SK-N-SH (cell line): Measurements from ENCODE around the gene ORC4. TPM values are rescaled to one million over a fixed set of nuclear protein-coding genes. Genes with fewer than 3 reads are reported as not detected.

Experiments
- CTCF ChIA-PET: fragments of 300-600, 350-600 bp; formaldehyde crosslinking; extraction: SDS; loops from one replicate; lab custom pipeline; 2021; lab: Yijun Ruan, JAX
- POLR2A ChIA-PET: fragments of 350-600 bp; sonication (Branson Sonifier 250); formaldehyde crosslinking; extraction: SDS; loops from one replicate; lab custom pipeline; 2020; ENCODE audit warnings: antibody characterized with exemption, inconsistent platforms; lab: Yijun Ruan, JAX
- DNase-seq: peaks from one replicate; pipeline ENCODE4 v3.0.0; 2012
- H2AFZ ChIP-seq: fragments of 200-600 bp; sonication (generic); 2 replicates; pipeline ENCODE4 v1.8.1; 2016; ENCODE audit warnings: antibody characterized with exemption, mild to moderate bottlenecking, low read depth
- H3F3A ChIP-seq: fragments of 200-600 bp; sonication (generic); replicated peaks from 2 replicates; pipeline ENCODE3; 2016; ENCODE audit warnings: antibody characterized with exemption, mild to moderate bottlenecking; ENCODE audit not compliant: insufficient read depth
- H3K27ac ChIP-seq, 2 experiments: fragments of 200-500 bp in 1 of 2; fragments of 200-600 bp in 1 of 2; sonication (Bioruptor generic) in 1 of 2; sonication (generic), shearing (Covaris generic) in 1 of 2; 2 replicates each; pipeline versions ENCODE4 v1.5.1 to v1.6.1; 2014 to 2016; ENCODE audit warnings: low read depth in 2 of 2, inconsistent platforms in 1 of 2, low read length in 1 of 2, mild to moderate bottlenecking in 1 of 2, mixed read lengths in 1 of 2
- H3K27me3 ChIP-seq: fragments of 200-600 bp; sonication (generic), shearing (Covaris generic); 2 replicates; pipeline ENCODE4 v1.6.1; 2016; ENCODE audit warnings: mixed run types; ENCODE audit not compliant: insufficient read depth
- H3K36me3 ChIP-seq, 2 experiments: fragments of 200-500 bp in 1 of 2; fragments of 200-600 bp in 1 of 2; sonication (Bioruptor generic) in 1 of 2; sonication (generic) in 1 of 2; replicated peaks in 1 of 2; 2 replicates each; pipeline versions ENCODE3 to v1.5.1; 2014 to 2016; ENCODE audit warnings: low read length in 1 of 2, mild to moderate bottlenecking in 1 of 2; ENCODE audit not compliant: insufficient read depth in 2 of 2, control insufficient read depth in 1 of 2
- H3K4me1 ChIP-seq, 2 experiments: fragments of 200-500 bp in 1 of 2; fragments of 200-600 bp in 1 of 2; sonication (Bioruptor generic) in 1 of 2; sonication (generic), shearing (Covaris generic) in 1 of 2; 2 replicates each; pipeline versions ENCODE4 v1.5.1 to v1.6.1; 2014 to 2016; ENCODE audit warnings: low read depth in 1 of 2, low read length in 1 of 2, mixed run types in 1 of 2; ENCODE audit not compliant: insufficient read depth in 2 of 2, control insufficient read depth in 1 of 2
- H3K4me2 ChIP-seq: fragments of 200-600 bp; sonication (generic), shearing (Covaris generic); 2 replicates; pipeline ENCODE4 v1.6.1; 2017; ENCODE audit warnings: mixed run types
- H3K4me3 ChIP-seq, 2 experiments: fragments of 200-500 bp in 1 of 2; fragments of 200-600 bp in 1 of 2; sonication (Bioruptor generic) in 1 of 2; sonication (generic), shearing (Covaris generic) in 1 of 2; 2 replicates each; pipeline versions ENCODE4 v1.5.1 to v1.8.1; 2014 to 2016; ENCODE audit warnings: low read depth in 2 of 2, inconsistent platforms in 1 of 2, low read length in 1 of 2, mild to moderate bottlenecking in 1 of 2, mixed read lengths in 1 of 2, moderate library complexity in 1 of 2
- H3K79me2 ChIP-seq: fragments of 200-600 bp; sonication (generic); 2 replicates; pipeline ENCODE4 v1.8.1; 2017; ENCODE audit warnings: mild to moderate bottlenecking; ENCODE audit not compliant: insufficient read depth
- H3K9ac ChIP-seq: fragments of 200-600 bp; sonication (generic); 2 replicates; pipeline ENCODE4 v1.6.1; 2017; ENCODE audit warnings: mixed run types
- H3K9me2 ChIP-seq: fragments of 200-600 bp; sonication (generic); 2 replicates; pipeline ENCODE4 v1.6.1; 2017; ENCODE audit warnings: mixed run types
- H3K9me3 ChIP-seq: fragments of 200-600 bp; sonication (generic); 2 replicates; pipeline ENCODE4 v1.6.1; 2017; ENCODE audit warnings: mixed run types, mild to moderate bottlenecking, moderate library complexity
- H4K20me1 ChIP-seq: fragments of 200-600 bp; sonication (generic); 2 replicates; pipeline ENCODE4 v1.6.1; 2017; ENCODE audit warnings: mild to moderate bottlenecking, mixed run types; ENCODE audit not compliant: insufficient read depth
- EZH2phosphoT487 ChIP-seq: fragments of 200-600 bp; sonication (generic); IDR thresholded peaks from 2 replicates; pipeline ENCODE4 v1.6.1; 2017; ENCODE audit warnings: low read depth, mixed run types, mild to moderate bottlenecking, antibody characterized with exemption, moderate library complexity, borderline replicate concordance
- GABPA ChIP-seq: IDR thresholded peaks from 2 replicates; pipeline ENCODE4 v1.4.0; 2012; ENCODE audit warnings: low read depth, mild to moderate bottlenecking
- GATA2 ChIP-seq: sonication (generic); formaldehyde crosslinking; IDR thresholded peaks from 2 replicates; pipeline ENCODE4 v1.5.0; 2020; ENCODE audit warnings: mild to moderate bottlenecking, missing genetic modification reagents
- MEF2A ChIP-seq: IDR thresholded peaks from 2 replicates; pipeline ENCODE4 v1.4.0; 2012; ENCODE audit warnings: low read depth, borderline replicate concordance
- MXI1 ChIP-seq: IDR thresholded peaks from 2 replicates; pipeline ENCODE4 v1.6.1; 2012; ENCODE audit warnings: mild to moderate bottlenecking, low read depth, low read length, improper control_type of control experiment
- NFIC ChIP-seq: IDR thresholded peaks from 2 replicates; pipeline ENCODE4 v1.4.0; 2012; ENCODE audit warnings: borderline replicate concordance
- PBX3 ChIP-seq: IDR thresholded peaks from 2 replicates; pipeline ENCODE4; 2012
- RAD21 ChIP-seq: IDR thresholded peaks from 2 replicates; pipeline ENCODE4 v1.6.1; 2012; ENCODE audit warnings: mild to moderate bottlenecking, low read length
- RCOR1 ChIP-seq: fragments of 150-350 bp; IDR thresholded peaks from 2 replicates; pipeline ENCODE4 v1.6.1; 2017; ENCODE audit warnings: antibody characterized with exemption, low read length
- REST ChIP-seq: IDR thresholded peaks from 2 replicates; pipeline ENCODE4 v1.6.1; 2012; ENCODE audit warnings: mild to moderate bottlenecking, low read depth, low read length, moderate library complexity
- RXRA ChIP-seq: IDR thresholded peaks from 2 replicates; pipeline ENCODE4 v1.4.0; 2012; ENCODE audit warnings: low read depth, mild to moderate bottlenecking, borderline replicate concordance
- SIN3A ChIP-seq: IDR thresholded peaks from 2 replicates; pipeline ENCODE4 v1.6.1; 2012; ENCODE audit warnings: low read depth, mild to moderate bottlenecking, low read length, moderate library complexity, borderline replicate concordance
- SMC3 ChIP-seq: IDR thresholded peaks from 2 replicates; pipeline ENCODE4 v1.6.1; 2012; ENCODE audit warnings: low read depth, low read length, improper control_type of control experiment
- TAF1 ChIP-seq: IDR thresholded peaks from 2 replicates; pipeline ENCODE4 v1.6.1; 2012; ENCODE audit warnings: low read depth, mild to moderate bottlenecking, low read length, moderate library complexity, borderline replicate concordance
- TCF12 ChIP-seq: IDR thresholded peaks from 2 replicates; pipeline ENCODE4 v1.4.0; 2012
- TEAD4 ChIP-seq: IDR thresholded peaks from 2 replicates; pipeline ENCODE4 v1.4.0; 2012; ENCODE audit warnings: mild to moderate bottlenecking, borderline replicate concordance; ENCODE audit not compliant: insufficient read depth
- USF2 ChIP-seq: fragments of 150-350 bp; IDR thresholded peaks from 2 replicates; pipeline ENCODE4 v1.6.1; 2017; ENCODE audit warnings: antibody characterized with exemption, low read length, low read depth, borderline replicate concordance
- YY1 ChIP-seq: IDR thresholded peaks from 2 replicates; pipeline ENCODE4 v1.4.0; 2012; ENCODE audit warnings: low read depth, mild to moderate bottlenecking
- ZBTB33 ChIP-seq: IDR thresholded peaks from 2 replicates; pipeline ENCODE4 v1.4.0; 2012; ENCODE audit warnings: low read depth, borderline replicate concordance
- WGBS: methylation state at CpG from one replicate; pipeline ENCODE4 v1.1.6; 2017; ENCODE audit warnings: low lambda C conversion rate; 5-methylcytosine and 5-hydroxymethylcytosine counted together
- polyA plus RNA-seq, 3 experiments: library from polyadenylated mRNA; depleted of rRNA; stranded (reverse); fragments of >200 nt; gene quantifications; 2 replicates each; pipeline ENCODE4 v1.2.3, GENCODE V29; 2012

ORC4 gene
- polyA plus RNA-seq, 1 of the 3 experiments (the other 2 are of a cell fraction), result 15.2 TPM

GRCh38 chr2:148026573-148026972 is 6.0 kb upstream of the ORC4 start:
- CTCF ChIA-PET, result no interaction called here
- H3K9me3 ChIP-seq, result no peaks in the 10 kb centered on the region
- WGBS, result 87% methylated on average over 2 of the region's 2 CpGs
- no peak overlapping the region for H3K9ac ChIP-seq
- no peak overlapping the region for H3K4me3 ChIP-seq
- H3K27me3 ChIP-seq, result no peaks in the 10 kb centered on the region
- POLR2A ChIA-PET, result no interaction called here
- no peak overlapping the region for H3K4me2 ChIP-seq
- H3K36me3 ChIP-seq, result peaks cover 0 to 4% of the 10 kb centered on the region in 2 experiments
- TF ChIP-seq EZH2phosphoT487 (no peak), PBX3 (no peak), ZBTB33 (no peak), REST (no peak), NFIC (no peak), MXI1 (no peak), USF2 (no peak), RAD21 (no peak), TEAD4 (no peak), TAF1 (no peak), TCF12 (no peak), GABPA (no peak), MEF2A (no peak), SMC3 (no peak), GATA2 (CRISPR knock-in tag) (no peak), RCOR1 (no peak), SIN3A (no peak), YY1 (no peak), RXRA (no peak)
- peaks cover 0 to 12% of the 10 kb centered on the region in 2 experiments; a peak in 3 of 4 replicates for H3K4me1 ChIP-seq
- peaks cover 3% of the 10 kb centered on the region for H3F3A ChIP-seq
- peaks cover 84% of the 10 kb centered on the region for H3K79me2 ChIP-seq
- H3K9me2 ChIP-seq, result no peaks in the 10 kb centered on the region
- DNase-seq, result no peak
- no peak overlapping the region for H3K27ac ChIP-seq
- no peak overlapping the region for H2AFZ ChIP-seq
- no peaks in the 10 kb centered on the region; the same call in 1 of the 2 replicates for H4K20me1 ChIP-seq
